ENCODE data around the gene YY2.
"Not testable (repeated sequence)": the region's sequence is repeated elsewhere in the genome, so short reads cannot be mapped to it uniquely, and the experiment has no call there.

The YY2 gene

DNA sequence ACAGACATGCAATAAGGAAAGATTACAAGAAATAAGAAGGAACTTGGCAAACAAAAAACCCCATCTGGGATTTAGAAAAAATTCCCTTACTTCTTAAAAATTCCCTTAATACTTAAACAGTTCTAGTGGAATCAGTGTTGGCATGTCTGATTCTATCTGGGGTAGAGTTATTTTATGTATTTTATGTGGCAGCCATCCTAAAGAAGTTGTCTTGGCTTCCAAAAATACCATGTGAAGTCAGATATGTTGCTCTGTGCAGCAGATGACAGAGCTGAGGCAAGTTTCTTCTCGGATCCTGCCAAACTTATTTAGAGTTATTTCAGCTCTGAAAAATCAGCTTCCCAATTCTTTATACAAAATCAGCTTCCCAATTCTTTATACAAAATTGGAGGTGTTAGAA, 14.7 kb downstream of the YY2 start:
- TF ChIP-seq, protein P1, sequence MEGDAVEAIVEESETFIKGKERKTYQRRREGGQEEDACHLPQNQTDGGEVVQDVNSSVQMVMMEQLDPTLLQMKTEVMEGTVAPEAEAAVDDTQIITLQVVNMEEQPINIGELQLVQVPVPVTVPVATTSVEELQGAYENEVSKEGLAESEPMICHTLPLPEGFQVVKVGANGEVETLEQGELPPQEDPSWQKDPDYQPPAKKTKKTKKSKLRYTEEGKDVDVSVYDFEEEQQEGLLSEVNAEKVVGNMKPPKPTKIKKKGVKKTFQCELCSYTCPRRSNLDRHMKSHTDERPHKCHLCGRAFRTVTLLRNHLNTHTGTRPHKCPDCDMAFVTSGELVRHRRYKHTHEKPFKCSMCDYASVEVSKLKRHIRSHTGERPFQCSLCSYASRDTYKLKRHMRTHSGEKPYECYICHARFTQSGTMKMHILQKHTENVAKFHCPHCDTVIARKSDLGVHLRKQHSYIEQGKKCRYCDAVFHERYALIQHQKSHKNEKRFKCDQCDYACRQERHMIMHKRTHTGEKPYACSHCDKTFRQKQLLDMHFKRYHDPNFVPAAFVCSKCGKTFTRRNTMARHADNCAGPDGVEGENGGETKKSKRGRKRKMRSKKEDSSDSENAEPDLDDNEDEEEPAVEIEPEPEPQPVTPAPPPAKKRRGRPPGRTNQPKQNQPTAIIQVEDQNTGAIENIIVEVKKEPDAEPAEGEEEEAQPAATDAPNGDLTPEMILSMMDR (conservative IDR thresholded peaks at IDR 0.05; ENCODE audit: low read length) = no peak
- DNase-seq (ENCODE audit: low read depth) = peak; percentile 65
- H3K4me3 ChIP-seq (ENCODE audit: low read length) = no peak overlapping the region

DNA sequence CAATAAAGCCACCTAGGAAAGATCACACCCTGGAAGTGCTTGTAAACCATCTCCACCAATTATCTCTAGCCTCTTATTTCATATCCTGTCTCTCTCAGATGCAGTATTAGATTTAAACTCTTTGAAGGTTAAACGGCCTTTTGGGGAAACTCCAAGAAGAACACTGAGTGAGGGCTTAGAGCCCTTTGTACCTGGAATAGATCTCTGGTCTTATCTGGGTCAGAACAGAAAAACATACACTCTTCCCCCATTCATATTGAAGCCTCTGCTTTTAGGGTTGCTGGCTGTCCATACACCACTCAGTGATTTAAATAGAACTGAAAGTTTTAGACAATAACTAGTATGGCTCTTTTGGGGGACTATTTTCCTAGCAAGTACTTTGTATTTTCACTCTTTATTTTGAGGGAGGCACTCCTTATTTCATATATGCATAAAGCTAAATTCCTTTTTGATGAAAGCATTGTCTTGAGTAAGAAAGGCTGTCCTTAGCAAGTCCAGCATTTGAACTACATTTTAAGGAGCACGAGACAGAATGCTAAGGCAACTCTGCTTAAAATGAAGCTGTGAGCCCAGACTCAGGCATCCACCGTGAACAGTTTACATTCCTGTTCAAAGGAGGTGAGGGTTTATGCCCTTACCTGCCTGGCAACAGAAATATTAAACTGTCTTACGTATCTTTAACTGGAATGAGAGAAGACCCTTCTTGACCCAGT, 17.4 kb downstream of the YY2 start:
- TF ChIP-seq, protein P1 (conservative IDR thresholded peaks at IDR 0.05; ENCODE audit: low read length) = no peak
- no peak overlapping the region for H3K4me3 ChIP-seq (ENCODE audit: low read length)
- peak; percentile 24 for DNase-seq (ENCODE audit: low read depth)

DNA sequence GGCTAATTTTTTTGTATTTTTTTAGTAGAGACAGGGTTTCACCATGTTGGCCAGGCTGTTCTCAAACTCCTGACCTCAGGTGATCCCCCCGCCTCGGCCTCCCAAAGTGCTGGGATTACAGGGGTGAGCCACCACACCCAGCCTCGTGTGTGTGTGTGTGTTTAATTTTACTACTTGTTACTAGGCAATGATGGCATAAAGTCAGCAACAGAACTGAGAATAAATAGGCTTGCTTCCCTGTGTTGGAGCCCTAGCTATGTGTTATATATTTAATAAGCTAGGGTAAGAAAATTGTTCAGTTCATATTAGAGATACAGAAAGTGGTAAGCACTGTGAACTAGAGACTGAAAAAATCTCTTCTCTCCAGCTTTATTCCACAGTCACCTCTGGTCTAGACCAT, 18.4 kb downstream of the YY2 start:
- not testable (repeated sequence) for H3K4me3 ChIP-seq (ENCODE audit: low read length); DNase-seq (ENCODE audit: low read depth)

DNA sequence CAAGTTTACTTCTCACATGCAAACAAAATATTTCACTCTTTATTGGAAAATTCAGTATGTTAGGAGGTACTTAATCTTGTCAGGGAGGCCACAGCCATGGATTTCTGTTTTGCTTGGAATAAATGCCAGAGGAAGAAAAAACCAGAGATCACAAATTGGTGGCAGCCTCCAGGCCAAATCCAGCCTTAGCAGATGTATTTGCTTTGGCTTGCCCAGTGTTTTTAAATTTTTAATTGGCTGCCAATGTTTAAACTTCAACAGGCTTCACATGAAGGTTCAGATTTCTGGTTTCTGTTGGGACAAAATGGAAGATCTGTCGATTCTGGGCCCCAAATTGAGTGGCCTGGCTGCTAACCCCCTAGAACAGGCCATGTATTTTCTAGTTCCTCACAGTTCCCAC, 19.2 kb downstream of the YY2 start:
- TF ChIP-seq, protein P1 (conservative IDR thresholded peaks at IDR 0.05; ENCODE audit: low read length) = no peak
- no peak overlapping the region for H3K4me3 ChIP-seq (ENCODE audit: low read length)
- DNase-seq (ENCODE audit: low read depth) = no peak

DNA sequence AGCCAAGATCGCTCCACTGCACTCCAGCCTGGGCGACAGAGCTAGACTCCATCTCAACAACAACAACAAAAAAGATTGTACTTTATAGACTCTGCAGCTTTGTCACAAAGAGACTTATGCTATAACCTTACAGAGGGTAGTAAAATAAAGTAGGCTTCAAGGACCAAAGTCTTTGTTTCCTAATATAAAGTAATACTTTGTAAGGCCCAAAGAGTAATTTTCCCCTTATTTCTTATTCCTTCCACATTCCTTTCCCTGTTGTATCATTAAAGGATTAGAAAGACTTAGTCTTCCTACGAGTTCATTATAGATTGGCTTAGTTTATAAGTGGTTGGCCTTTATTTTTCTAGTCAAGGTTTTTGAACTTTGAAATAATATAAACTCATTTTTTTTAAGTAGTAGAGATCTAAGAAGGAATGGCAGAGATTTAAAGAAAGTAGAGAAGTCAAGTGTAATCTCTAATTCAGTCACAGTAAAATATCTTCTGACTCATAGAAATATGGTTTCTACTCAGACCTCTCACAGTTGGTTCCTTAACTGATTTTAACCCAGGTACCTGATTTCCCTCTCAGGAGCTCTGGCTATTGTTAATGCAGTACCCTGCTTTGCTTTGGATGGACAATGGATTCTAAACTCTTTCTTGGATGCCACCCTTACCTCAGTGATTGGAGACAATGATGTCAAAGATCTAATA, 26.2 kb downstream of the YY2 start:
- no peak for DNase-seq (ENCODE audit: low read depth)
- TF ChIP-seq, protein P1 (conservative IDR thresholded peaks at IDR 0.05; ENCODE audit: low read length) = no peak
- H3K4me3 ChIP-seq (ENCODE audit: low read length) = no peak overlapping the region

DNA sequence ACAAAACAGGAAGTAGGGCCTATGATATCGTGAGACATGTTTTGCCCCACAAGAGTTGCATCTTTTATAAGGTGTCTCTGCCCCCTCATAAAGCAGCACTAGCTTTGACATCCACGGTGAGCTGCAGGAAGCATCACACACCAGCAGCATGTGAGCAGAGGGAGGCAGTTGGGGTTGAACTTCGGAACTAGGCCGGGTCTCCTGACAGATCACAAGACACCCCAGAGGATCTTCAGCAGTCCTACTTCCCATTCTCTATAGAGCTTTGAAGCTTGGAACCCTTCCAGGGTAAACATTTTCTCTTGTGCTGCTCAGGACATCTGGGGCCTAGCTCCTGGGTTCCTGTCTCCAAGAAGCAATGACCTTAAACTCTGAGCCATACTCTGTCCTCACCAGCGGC, 27.5 kb downstream of the YY2 start:
- no peak overlapping the region for H3K4me3 ChIP-seq (ENCODE audit: low read length)
- TF ChIP-seq, protein P1 (conservative IDR thresholded peaks at IDR 0.05; ENCODE audit: low read length) = no peak
- DNase-seq (ENCODE audit: low read depth) = no peak

DNA sequence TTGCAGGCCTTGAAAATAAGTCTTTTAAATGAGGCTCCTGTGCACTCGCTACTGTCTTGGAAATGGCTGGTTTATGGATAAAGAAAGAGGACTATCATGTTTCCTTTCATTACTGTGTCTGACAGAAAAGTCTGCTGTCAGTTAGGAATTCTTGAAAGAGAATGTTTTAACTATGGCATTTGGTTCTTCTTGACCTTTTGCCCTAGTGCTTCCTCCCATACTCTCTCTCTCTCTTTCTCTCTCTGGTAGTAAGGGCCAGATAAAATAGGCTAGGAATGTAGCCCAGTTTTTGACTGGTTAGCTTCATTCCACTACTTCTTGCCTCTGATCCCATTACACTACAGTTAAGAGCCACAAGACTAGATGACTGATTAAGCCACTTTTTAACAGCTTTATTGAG, 29.8 kb downstream of the YY2 start:
- peak; percentile 52 for DNase-seq (ENCODE audit: low read depth)
- TF ChIP-seq, protein P1 (conservative IDR thresholded peaks at IDR 0.05; ENCODE audit: low read length) = no peak
- no peak overlapping the region for H3K4me3 ChIP-seq (ENCODE audit: low read length)
